ENCODE measurements around the gene KRT6B. TPM values are rescaled to one million over a fixed set of nuclear protein-coding genes. Genes with fewer than 3 reads are reported as not detected.

Gene KRT6B
- total RNA-seq, 1 experiment from 2014 or later = not detected

DNA sequence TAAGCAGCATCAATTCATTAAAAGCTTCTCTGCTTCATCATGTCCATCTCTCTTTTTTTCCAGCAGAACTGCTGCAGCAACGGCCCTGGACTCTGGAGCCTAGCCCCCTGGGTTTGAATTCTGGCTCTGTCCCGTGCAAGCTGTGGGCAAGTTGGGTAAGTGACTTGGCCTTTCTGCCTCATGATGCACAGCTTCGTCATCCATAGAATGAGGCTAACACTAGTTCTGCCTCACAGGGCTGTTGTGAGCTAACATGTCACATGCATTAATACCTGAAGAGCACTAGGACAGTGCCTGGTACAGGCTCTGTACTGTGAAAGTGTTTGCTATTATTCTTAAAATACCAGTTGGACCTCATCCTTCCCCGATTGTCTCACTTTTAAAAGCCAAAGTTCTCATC, 50.0 kb downstream of the KRT6B start:
- no peak overlapping the region for H3K4me3 ChIP-seq (ENCODE audit: low read length)

GRCh38 chr12:52401526-52401925, 50.4 kb downstream of the KRT6B start:
- Histone ChIP-seq H4K20me1 (ENCODE audit: insufficient read depth, low read depth, low read length) (no peaks in the 10 kb centered on the region), H3K79me2 (ENCODE audit: low read length) (no peaks in the 10 kb centered on the region), H3K4me2 (ENCODE audit: low read depth, low read length, poor library complexity, severe bottlenecking) (no peak overlapping the region), H3K4me3 (ENCODE audit: low read length) (no peak overlapping the region), H3K4me1 (ENCODE audit: low read length) (no peaks in the 10 kb centered on the region), H3K27ac (ENCODE audit: low read length) (no peak overlapping the region), H3K36me3 (ENCODE audit: insufficient read depth, low read length) (no peaks in the 10 kb centered on the region), H3K9me3 (ENCODE audit: low read length) (no peaks in the 10 kb centered on the region), H3K27me3 (ENCODE audit: low read length) (no peaks in the 10 kb centered on the region), H3K9ac (ENCODE audit: low read length) (no peak overlapping the region), H3K9me2 (replicated peaks; ENCODE audit: insufficient read depth, low read length) (no peaks in the 10 kb centered on the region), H2AFZ (ENCODE audit: low read length) (no peak overlapping the region)
- no peak for DNase-seq

More for the DNA sequence above, 50.0 kb downstream of the KRT6B start:
- no peak overlapping the region for H3K27ac ChIP-seq (ENCODE audit: low read length)
- no peaks in the 10 kb centered on the region for H3K27me3 ChIP-seq (ENCODE audit: low read length)
- H4K20me1 ChIP-seq (ENCODE audit: insufficient read depth, low read depth, low read length) = no peaks in the 10 kb centered on the region
- no peaks in the 10 kb centered on the region for H3K36me3 ChIP-seq (ENCODE audit: insufficient read depth, low read length)
- no peaks in the 10 kb centered on the region for H3K4me1 ChIP-seq (ENCODE audit: low read length)
- H3K9ac ChIP-seq (ENCODE audit: low read length) = no peak overlapping the region
- DNase-seq = no peak
- no peak overlapping the region for H2AFZ ChIP-seq (ENCODE audit: low read length)
- H3K9me2 ChIP-seq (replicated peaks; ENCODE audit: insufficient read depth, low read length) = no peaks in the 10 kb centered on the region
- H3K4me2 ChIP-seq (ENCODE audit: low read depth, low read length, poor library complexity, severe bottlenecking) = no peak overlapping the region
- H3K79me2 ChIP-seq (ENCODE audit: low read length) = no peaks in the 10 kb centered on the region
- no peaks in the 10 kb centered on the region for H3K9me3 ChIP-seq (ENCODE audit: low read length)

- H3K9ac ChIP-seq (ENCODE audit: low read length) = no peak overlapping the region
- H4K20me1 ChIP-seq (ENCODE audit: insufficient read depth, low read depth, low read length) = no peaks in the 10 kb centered on the region
- no peak overlapping the region for H3K4me2 ChIP-seq (ENCODE audit: low read depth, low read length, poor library complexity, severe bottlenecking)
- no peaks in the 10 kb centered on the region for H3K27me3 ChIP-seq (ENCODE audit: low read length)
- H3K4me1 ChIP-seq (ENCODE audit: low read length) = no peaks in the 10 kb centered on the region
- no peak for DNase-seq
- no peaks in the 10 kb centered on the region for H3K79me2 ChIP-seq (ENCODE audit: low read length)
- no peaks in the 10 kb centered on the region for H3K9me2 ChIP-seq (replicated peaks; ENCODE audit: insufficient read depth, low read length)
- H2AFZ ChIP-seq (ENCODE audit: low read length) = no peak overlapping the region
- no peak overlapping the region for H3K4me3 ChIP-seq (ENCODE audit: low read length)
- no peaks in the 10 kb centered on the region for H3K36me3 ChIP-seq (ENCODE audit: insufficient read depth, low read length)
- no peaks in the 10 kb centered on the region for H3K9me3 ChIP-seq (ENCODE audit: low read length)
- no peak overlapping the region for H3K27ac ChIP-seq (ENCODE audit: low read length)
Measured at GRCh38 chr12:52400906-52401305, 51.0 kb downstream of the KRT6B start.

DNA sequence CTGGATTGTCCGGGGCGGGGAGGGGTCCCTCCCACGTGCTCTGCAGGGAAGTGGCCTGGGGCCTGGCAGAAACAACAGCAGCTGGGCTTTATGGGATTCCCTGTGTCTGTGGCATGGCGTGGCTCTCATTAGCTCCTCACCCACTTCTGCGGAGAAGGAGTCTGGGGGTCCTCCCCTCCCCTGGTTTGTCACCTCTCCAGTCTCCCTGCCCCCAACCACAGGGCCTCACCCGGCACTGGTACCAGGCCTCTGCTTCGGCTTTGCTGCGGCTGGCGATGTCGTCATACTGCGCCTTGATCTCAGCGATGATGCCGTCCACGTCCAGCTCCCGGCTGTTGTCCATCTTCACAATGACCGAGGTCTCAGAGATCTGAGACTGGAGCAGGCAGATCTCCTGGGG, 52.2 kb downstream of the KRT6B start:
- no peaks in the 10 kb centered on the region for H4K20me1 ChIP-seq (ENCODE audit: insufficient read depth, low read depth, low read length)

DNA sequence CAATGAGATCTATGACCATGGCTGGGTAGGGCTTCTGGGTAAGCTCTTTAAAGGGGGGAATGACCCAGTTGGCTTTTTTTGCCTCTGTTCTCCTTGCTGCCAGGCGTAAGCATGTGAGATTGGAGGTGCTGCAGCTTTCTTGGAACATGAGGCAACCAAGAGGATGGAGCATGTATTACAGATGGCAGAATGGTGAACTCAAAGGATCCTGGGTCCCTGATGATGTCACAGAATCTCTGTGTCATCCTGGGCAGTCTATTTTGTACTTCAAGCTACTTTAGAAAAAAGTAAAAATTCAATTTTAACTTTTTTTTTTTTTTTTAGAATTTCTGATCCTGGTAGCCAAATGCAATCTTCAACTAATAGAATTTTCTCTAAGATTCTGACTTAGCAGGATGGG, 53.8 kb downstream of the KRT6B start:
- Histone ChIP-seq H3K4me3 (ENCODE audit: low read length) (no peak overlapping the region), H3K27me3 (ENCODE audit: low read length) (no peaks in the 10 kb centered on the region), H3K9me2 (replicated peaks; ENCODE audit: insufficient read depth, low read length) (no peaks in the 10 kb centered on the region), H3K4me2 (ENCODE audit: low read depth, low read length, poor library complexity, severe bottlenecking) (no peak overlapping the region), H3K27ac (ENCODE audit: low read length) (no peak overlapping the region), H2AFZ (ENCODE audit: low read length) (no peak overlapping the region), H3K4me1 (ENCODE audit: low read length) (peaks cover 10% of the 10 kb centered on the region), H3K36me3 (ENCODE audit: insufficient read depth, low read length) (no peaks in the 10 kb centered on the region), H3K9ac (ENCODE audit: low read length) (no peak overlapping the region), H3K9me3 (ENCODE audit: low read length) (no peaks in the 10 kb centered on the region), H4K20me1 (ENCODE audit: insufficient read depth, low read depth, low read length) (no peaks in the 10 kb centered on the region), H3K79me2 (ENCODE audit: low read length) (no peaks in the 10 kb centered on the region)
- DNase-seq = no peak

More for the DNA sequence above, 52.2 kb downstream of the KRT6B start:
- Histone ChIP-seq H3K36me3 (ENCODE audit: insufficient read depth, low read length) (no peaks in the 10 kb centered on the region), H3K4me3 (ENCODE audit: low read length) (no peak overlapping the region), H3K9me3 (ENCODE audit: low read length) (no peaks in the 10 kb centered on the region), H3K9me2 (replicated peaks; ENCODE audit: insufficient read depth, low read length) (no peaks in the 10 kb centered on the region), H3K27me3 (ENCODE audit: low read length) (no peaks in the 10 kb centered on the region), H2AFZ (ENCODE audit: low read length) (no peak overlapping the region), H3K4me2 (ENCODE audit: low read depth, low read length, poor library complexity, severe bottlenecking) (no peak overlapping the region), H3K4me1 (ENCODE audit: low read length) (no peaks in the 10 kb centered on the region), H3K27ac (ENCODE audit: low read length) (no peak overlapping the region), H3K9ac (ENCODE audit: low read length) (no peak overlapping the region), H3K79me2 (ENCODE audit: low read length) (no peaks in the 10 kb centered on the region)
- no peak for DNase-seq

GRCh38 chr12:52396656-52397055, 55.3 kb downstream of the KRT6B start:
- H3K9ac ChIP-seq (ENCODE audit: low read length) = no peak overlapping the region
- no peaks in the 10 kb centered on the region for H3K9me2 ChIP-seq (replicated peaks; ENCODE audit: insufficient read depth, low read length)
- no peaks in the 10 kb centered on the region for H3K9me3 ChIP-seq (ENCODE audit: low read length)
- no peaks in the 10 kb centered on the region for H4K20me1 ChIP-seq (ENCODE audit: insufficient read depth, low read depth, low read length)
- H3K4me1 ChIP-seq (ENCODE audit: low read length) = peaks cover 16% of the 10 kb centered on the region
- no peak for DNase-seq
- no peaks in the 10 kb centered on the region for H3K27me3 ChIP-seq (ENCODE audit: low read length)
- H3K27ac ChIP-seq (ENCODE audit: low read length) = no peak overlapping the region
- no peaks in the 10 kb centered on the region for H3K79me2 ChIP-seq (ENCODE audit: low read length)
- H2AFZ ChIP-seq (ENCODE audit: low read length) = no peak overlapping the region
- H3K4me3 ChIP-seq (ENCODE audit: low read length) = no peak overlapping the region
- H3K36me3 ChIP-seq (ENCODE audit: insufficient read depth, low read length) = no peaks in the 10 kb centered on the region
- no peak overlapping the region for H3K4me2 ChIP-seq (ENCODE audit: low read depth, low read length, poor library complexity, severe bottlenecking)

Other genes starting within 250 kb of the KRT6B start
- gene KRT7, start 218.9 kb downstream of the KRT6B start, total RNA-seq (2014; rRNA removed; shearing (Covaris generic); ENCODE audit: low replicate concordance) = not detected in 2 replicates
- gene KRT86, start 177.5 kb downstream of the KRT6B start, total RNA-seq (2014; rRNA removed; shearing (Covaris generic); ENCODE audit: low replicate concordance) = not detected in 2 replicates
- not detected in 2 replicates for gene KRT81, start 160.6 kb downstream of the KRT6B start, total RNA-seq (2014; rRNA removed; shearing (Covaris generic); ENCODE audit: low replicate concordance)
- gene KRT83, start 130.7 kb downstream of the KRT6B start, total RNA-seq (2014; rRNA removed; shearing (Covaris generic); ENCODE audit: low replicate concordance) = not detected in 2 replicates
- not detected in 2 replicates for gene KRT85, start 84.7 kb downstream of the KRT6B start, total RNA-seq (2014; rRNA removed; shearing (Covaris generic); ENCODE audit: low replicate concordance)
- gene KRT84, start 66.5 kb downstream of the KRT6B start, total RNA-seq (2014; rRNA removed; shearing (Covaris generic); ENCODE audit: low replicate concordance) = not detected in 2 replicates
- gene KRT82, start 45.8 kb downstream of the KRT6B start, total RNA-seq (2014; rRNA removed; shearing (Covaris generic); ENCODE audit: low replicate concordance) = not detected in 2 replicates
- gene KRT75, start 17.8 kb downstream of the KRT6B start, total RNA-seq (2014; rRNA removed; shearing (Covaris generic); ENCODE audit: low replicate concordance) = not detected in 2 replicates
- gene KRT6C, start 21.7 kb upstream of the KRT6B start, total RNA-seq (2014; rRNA removed; shearing (Covaris generic); ENCODE audit: low replicate concordance) = not detected in 2 replicates
- gene KRT6A, start 41.1 kb upstream of the KRT6B start, total RNA-seq (2014; rRNA removed; shearing (Covaris generic); ENCODE audit: low replicate concordance) = not detected in 2 replicates
- not detected in 2 replicates for gene KRT5, start 68.2 kb upstream of the KRT6B start, total RNA-seq (2014; rRNA removed; shearing (Covaris generic); ENCODE audit: low replicate concordance)
- gene KRT71, start 101.0 kb upstream of the KRT6B start, total RNA-seq (2014; rRNA removed; shearing (Covaris generic); ENCODE audit: low replicate concordance) = not detected in 2 replicates
- not detected in 2 replicates for gene KRT74, start 121.7 kb upstream of the KRT6B start, total RNA-seq (2014; rRNA removed; shearing (Covaris generic); ENCODE audit: low replicate concordance)
- gene KRT72, start 149.3 kb upstream of the KRT6B start, total RNA-seq (2014; rRNA removed; shearing (Covaris generic); ENCODE audit: low replicate concordance) = not detected in 2 replicates
- gene KRT73, start 166.4 kb upstream of the KRT6B start, total RNA-seq (2014; rRNA removed; shearing (Covaris generic); ENCODE audit: low replicate concordance) = not detected in 2 replicates
- gene KRT2, start 200.1 kb upstream of the KRT6B start, total RNA-seq (2014; rRNA removed; shearing (Covaris generic); ENCODE audit: low replicate concordance) = not detected in 2 replicates
- not detected in 2 replicates for gene KRT1, start 228.3 kb upstream of the KRT6B start, total RNA-seq (2014; rRNA removed; shearing (Covaris generic); ENCODE audit: low replicate concordance)

Data from Karpas-422 (cell line).